Neural progenitor cell (in vitro differentiated cells): Measurements from ENCODE around the gene GAS1. TPM values are rescaled to one million over a fixed set of nuclear protein-coding genes. Genes with fewer than 3 reads are reported as not detected.

Experiments
- DNase-seq: peaks from one replicate; pipeline ENCODE4 v3.0.0-alpha.2; 2016; ENCODE audit warnings: low spot score
- H2AFZ ChIP-seq: fragments of 200-600 bp; sonication (generic); replicated peaks from 2 replicates; pipeline ENCODE4 v1.6.1; 2016; ENCODE audit warnings: antibody characterized with exemption
- H3F3A ChIP-seq: fragments of 200-600 bp; sonication (generic); 2 replicates; pipeline ENCODE4 v1.6.1; 2016; ENCODE audit warnings: antibody characterized with exemption, low read depth
- H3K27ac ChIP-seq: fragments of 200-600 bp; sonication (generic); 2 replicates; pipeline ENCODE4 v1.5.1; 2016; ENCODE audit warnings: mild to moderate bottlenecking
- H3K27me3 ChIP-seq: fragments of 200-600 bp; sonication (generic); 2 replicates; pipeline ENCODE4 v1.6.1; 2016; ENCODE audit warnings: mild to moderate bottlenecking, moderate library complexity
- H3K36me3 ChIP-seq: fragments of 200-600 bp; sonication (generic); 2 replicates; pipeline ENCODE4 v1.5.1; 2016
- H3K4me1 ChIP-seq: fragments of 200-600 bp; sonication (generic); 2 replicates; pipeline ENCODE4 v1.6.1; 2016; ENCODE audit warnings: mixed run types
- H3K4me2 ChIP-seq: fragments of 200-600 bp; sonication (generic); 2 replicates; pipeline ENCODE4 v1.6.1; 2016
- H3K4me3 ChIP-seq: fragments of 200-600 bp; sonication (generic); 2 replicates; pipeline ENCODE4 v1.5.1; 2016
- H3K79me2 ChIP-seq: fragments of 200-600 bp; sonication (generic); 2 replicates; pipeline ENCODE4 v1.6.1; 2016; ENCODE audit warnings: low read depth
- H3K9ac ChIP-seq: fragments of 200-600 bp; sonication (generic); 2 replicates; pipeline ENCODE4 v1.6.1; 2016
- H3K9me3 ChIP-seq: fragments of 200-600 bp; sonication (generic); 2 replicates; pipeline ENCODE4 v1.5.1; 2016; ENCODE audit warnings: low read depth
- H4K20me1 ChIP-seq: fragments of 200-600 bp; sonication (generic); 2 replicates; pipeline ENCODE4 v1.6.1; 2016; ENCODE audit warnings: low read depth
- H3K27ac Mint-ChIP-seq: 3 replicates; pipeline ENCODE4 v1.8.0; 2021; ENCODE audit warnings: mixed read lengths
- H3K27me3 Mint-ChIP-seq: 2 replicates; pipeline ENCODE4 v1.8.0; 2022; ENCODE audit warnings: low read depth, mild to moderate bottlenecking, inconsistent platforms, moderate library complexity, mixed read lengths; ENCODE audit not compliant: insufficient read depth
- H3K36me3 Mint-ChIP-seq: 3 replicates; pipeline ENCODE4 v1.8.0; 2021; ENCODE audit warnings: mixed read lengths
- H3K4me1 Mint-ChIP-seq: 3 replicates; pipeline ENCODE4 v1.8.0; 2021; ENCODE audit warnings: mixed read lengths
- H3K4me3 Mint-ChIP-seq: 3 replicates; pipeline ENCODE4 v1.8.0; 2021; ENCODE audit warnings: mild to moderate bottlenecking, moderate library complexity, mixed read lengths
- H3K9me3 Mint-ChIP-seq: 3 replicates; pipeline ENCODE4 v1.8.0; 2020; ENCODE audit warnings: mixed read lengths
- EZH2 ChIP-seq: fragments of 200-600 bp; sonication (generic); IDR thresholded peaks from 2 replicates; pipeline ENCODE4 v1.6.1; 2017; ENCODE audit warnings: antibody characterized with exemption, mild to moderate bottlenecking, moderate library complexity
- EZH2phosphoT487 ChIP-seq: fragments of 200-600 bp; sonication (generic); IDR thresholded peaks from 2 replicates; pipeline ENCODE4 v1.6.1; 2017; ENCODE audit warnings: antibody characterized with exemption
- total RNA-seq: library from RNA; depleted of rRNA; stranded (reverse); fragments of >200 nt; gene quantifications from 2 replicates; pipeline ENCODE4 v1.2.3, GENCODE V29; 2015; ENCODE audit warnings: low replicate concordance
- TF ChIP-seq, protein P1 (sequence below): fragments of 200-600 bp; sonication (generic); IDR thresholded peaks from 2 replicates; pipeline ENCODE4 v1.5.1; 2017; ENCODE audit warnings: antibody characterized with exemption, mild to moderate bottlenecking

The GAS1 gene
- total RNA-seq, 1 donor from 2014 or later = 68.1 TPM

DNA sequence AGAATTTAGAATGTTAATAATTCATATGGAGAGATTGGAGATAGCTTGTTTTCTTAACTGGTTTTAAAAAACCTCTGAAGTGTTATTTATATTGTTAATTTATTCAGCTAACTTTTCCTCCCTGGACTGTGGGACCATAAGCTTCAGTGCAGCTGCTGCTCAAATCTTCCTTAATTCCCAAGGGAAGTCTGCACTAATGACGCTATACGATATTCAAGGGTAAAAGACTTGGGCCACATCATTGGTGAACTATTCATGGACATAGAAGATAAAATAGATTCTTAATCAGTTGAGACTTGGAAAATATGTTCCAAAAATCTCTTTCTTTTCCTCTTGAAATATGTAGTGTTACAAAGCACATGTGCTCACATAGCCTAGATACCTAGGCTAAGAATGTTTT is 31.1 kb upstream of the GAS1 start:
- Mint-ChIP-seq H3K9me3 (peaks cover 2% of the 10 kb centered on the region), H3K36me3 (no peaks in the 10 kb centered on the region), H3K27ac (no peak overlapping the region), H3K4me3 (no peak overlapping the region), H3K4me1 (no peaks in the 10 kb centered on the region), H3K27me3 (no peaks in the 10 kb centered on the region)
- no peaks in the 10 kb centered on the region for H3K9me3 ChIP-seq
- H4K20me1 ChIP-seq = no peaks in the 10 kb centered on the region
- DNase-seq = no peak
- no peak overlapping the region for H3K27ac ChIP-seq
- no peak overlapping the region for H3K4me3 ChIP-seq
- H3F3A ChIP-seq = no peaks in the 10 kb centered on the region
- no peaks in the 10 kb centered on the region for H3K27me3 ChIP-seq
- no peak overlapping the region for H2AFZ ChIP-seq
- TF ChIP-seq EZH2phosphoT487 (no peak), EZH2 (no peak)
- TF ChIP-seq, protein P1, sequence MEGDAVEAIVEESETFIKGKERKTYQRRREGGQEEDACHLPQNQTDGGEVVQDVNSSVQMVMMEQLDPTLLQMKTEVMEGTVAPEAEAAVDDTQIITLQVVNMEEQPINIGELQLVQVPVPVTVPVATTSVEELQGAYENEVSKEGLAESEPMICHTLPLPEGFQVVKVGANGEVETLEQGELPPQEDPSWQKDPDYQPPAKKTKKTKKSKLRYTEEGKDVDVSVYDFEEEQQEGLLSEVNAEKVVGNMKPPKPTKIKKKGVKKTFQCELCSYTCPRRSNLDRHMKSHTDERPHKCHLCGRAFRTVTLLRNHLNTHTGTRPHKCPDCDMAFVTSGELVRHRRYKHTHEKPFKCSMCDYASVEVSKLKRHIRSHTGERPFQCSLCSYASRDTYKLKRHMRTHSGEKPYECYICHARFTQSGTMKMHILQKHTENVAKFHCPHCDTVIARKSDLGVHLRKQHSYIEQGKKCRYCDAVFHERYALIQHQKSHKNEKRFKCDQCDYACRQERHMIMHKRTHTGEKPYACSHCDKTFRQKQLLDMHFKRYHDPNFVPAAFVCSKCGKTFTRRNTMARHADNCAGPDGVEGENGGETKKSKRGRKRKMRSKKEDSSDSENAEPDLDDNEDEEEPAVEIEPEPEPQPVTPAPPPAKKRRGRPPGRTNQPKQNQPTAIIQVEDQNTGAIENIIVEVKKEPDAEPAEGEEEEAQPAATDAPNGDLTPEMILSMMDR = no peak
- no peaks in the 10 kb centered on the region for H3K4me1 ChIP-seq
- no peaks in the 10 kb centered on the region for H3K36me3 ChIP-seq
- no peak overlapping the region for H3K4me2 ChIP-seq
- no peaks in the 10 kb centered on the region for H3K79me2 ChIP-seq
- no peak overlapping the region for H3K9ac ChIP-seq

DNA sequence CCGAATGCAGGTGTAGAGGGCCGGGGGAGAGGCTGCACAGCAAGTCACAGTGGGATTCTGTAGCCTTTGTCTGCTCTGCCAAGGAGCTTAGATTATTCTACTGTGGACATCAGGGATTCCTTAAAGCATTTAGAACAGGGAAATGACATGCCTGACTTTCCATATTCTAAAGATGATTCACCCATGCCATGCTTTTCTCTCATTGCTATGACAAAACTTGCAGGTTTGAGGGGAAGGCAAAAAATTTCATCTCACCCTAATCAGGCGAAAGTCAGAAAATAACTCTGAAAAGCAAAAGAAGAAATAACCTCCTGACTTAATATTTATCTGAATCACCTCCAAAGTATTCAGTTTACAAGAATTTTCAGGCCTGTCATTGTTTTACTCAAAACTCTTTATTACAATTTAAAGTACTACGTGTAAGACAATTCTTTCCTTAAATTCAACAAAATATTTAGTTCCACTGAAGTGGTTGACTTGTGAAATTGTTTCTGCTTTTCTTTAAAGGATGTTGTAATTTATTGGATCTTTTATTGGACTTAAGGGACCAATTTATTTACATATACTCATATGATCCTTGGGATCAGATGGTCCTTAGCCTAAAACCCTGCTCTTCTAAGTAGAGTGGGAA is 30.0 kb upstream of the GAS1 start:
- H3K9me3 ChIP-seq = no peaks in the 10 kb centered on the region
- Mint-ChIP-seq H3K9me3 (peaks cover 2% of the 10 kb centered on the region), H3K27ac (no peak overlapping the region), H3K4me3 (no peak overlapping the region), H3K4me1 (no peaks in the 10 kb centered on the region), H3K36me3 (no peaks in the 10 kb centered on the region), H3K27me3 (no peaks in the 10 kb centered on the region)
- no peaks in the 10 kb centered on the region for H3K36me3 ChIP-seq
- no peak overlapping the region for H3K27ac ChIP-seq
- DNase-seq = no peak
- H3K27me3 ChIP-seq = no peaks in the 10 kb centered on the region
- H3K9ac ChIP-seq = no peak overlapping the region
- H3K4me1 ChIP-seq = no peaks in the 10 kb centered on the region
- TF ChIP-seq EZH2 (no peak), EZH2phosphoT487 (no peak)
- TF ChIP-seq, protein P1 = no peak
- no peaks in the 10 kb centered on the region for H3F3A ChIP-seq
- H2AFZ ChIP-seq = no peak overlapping the region
- H4K20me1 ChIP-seq = no peaks in the 10 kb centered on the region
- H3K79me2 ChIP-seq = no peaks in the 10 kb centered on the region
- H3K4me2 ChIP-seq = no peak overlapping the region
- no peak overlapping the region for H3K4me3 ChIP-seq

DNA sequence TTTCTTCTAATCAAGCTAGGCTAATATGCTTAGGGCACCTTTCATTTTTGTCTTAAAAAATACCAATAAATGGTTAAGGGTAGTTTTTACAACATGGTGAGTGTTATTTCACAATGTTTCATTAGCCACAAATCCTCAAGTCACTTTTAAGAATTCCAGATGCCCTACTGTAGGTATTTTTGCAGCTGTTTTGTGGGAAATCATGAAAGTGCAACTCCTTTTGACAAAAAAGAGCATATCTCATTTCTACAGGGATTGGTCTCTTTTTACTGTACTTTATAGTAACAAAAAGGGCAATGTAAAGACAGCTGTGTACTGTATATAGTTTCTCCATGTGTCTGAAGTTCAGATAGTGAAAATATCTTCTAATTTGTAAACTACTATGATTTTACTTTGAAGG is 28.3 kb upstream of the GAS1 start:
- no peak overlapping the region for H3K9ac ChIP-seq
- TF ChIP-seq EZH2 (no peak), EZH2phosphoT487 (no peak)
- TF ChIP-seq, protein P1 = no peak
- H2AFZ ChIP-seq = no peak overlapping the region
- no peaks in the 10 kb centered on the region for H3K79me2 ChIP-seq
- Mint-ChIP-seq H3K27ac (no peak overlapping the region), H3K9me3 (peaks cover 2% of the 10 kb centered on the region), H3K4me1 (no peaks in the 10 kb centered on the region), H3K36me3 (no peaks in the 10 kb centered on the region), H3K27me3 (no peaks in the 10 kb centered on the region), H3K4me3 (no peak overlapping the region)
- H3K27me3 ChIP-seq = no peaks in the 10 kb centered on the region
- H3K27ac ChIP-seq = no peak overlapping the region
- H3K4me1 ChIP-seq = no peaks in the 10 kb centered on the region
- DNase-seq = no peak
- no peaks in the 10 kb centered on the region for H3K9me3 ChIP-seq
- H3K4me3 ChIP-seq = no peak overlapping the region
- no peaks in the 10 kb centered on the region for H3K36me3 ChIP-seq
- H3F3A ChIP-seq = no peaks in the 10 kb centered on the region
- H4K20me1 ChIP-seq = no peaks in the 10 kb centered on the region
- no peak overlapping the region for H3K4me2 ChIP-seq
